Parathyroid adenoma (tissue), 2 donors: Measurements from ENCODE around the gene YWHAQ.

Experiments
- H2AFZ ChIP-seq: fragments of 300-600 bp; sonication (generic); one replicate; pipeline ENCODE4 v1.7.0; 2017; ENCODE audit warnings: antibody characterized with exemption, mild to moderate bottlenecking
- H3K27ac ChIP-seq: fragments of 300-600 bp; sonication (generic); one replicate; pipeline ENCODE4 v1.7.0; 2017
- H3K27me3 ChIP-seq: fragments of 300-600 bp; sonication (generic); one replicate; pipeline ENCODE4 v1.7.0; 2017; ENCODE audit warnings: low read length; ENCODE audit not compliant: control insufficient read depth, insufficient read depth
- H3K36me3 ChIP-seq: fragments of 300-600 bp; sonication (generic); one replicate; pipeline ENCODE4 v1.7.0; 2017; ENCODE audit warnings: low read length; ENCODE audit not compliant: control insufficient read depth, insufficient read depth
- H3K4me1 ChIP-seq: fragments of 300-600 bp; sonication (generic); one replicate; pipeline ENCODE4 v1.7.0; 2017; ENCODE audit warnings: control low read depth
- H3K4me2 ChIP-seq: fragments of 300-600 bp; sonication (generic); one replicate; pipeline ENCODE4 v1.7.0; 2017; ENCODE audit warnings: low read length
- H3K4me3 ChIP-seq: fragments of 300-600 bp; sonication (generic); one replicate; pipeline ENCODE4 v1.7.0; 2017; ENCODE audit warnings: low read depth, low read length
- H3K79me2 ChIP-seq: fragments of 300-600 bp; sonication (generic); one replicate; pipeline ENCODE4 v1.7.0; 2017; ENCODE audit warnings: control low read depth
- H3K9ac ChIP-seq: fragments of 300-600 bp; sonication (generic); one replicate; pipeline ENCODE4 v1.7.0; 2017; ENCODE audit warnings: mild to moderate bottlenecking
- H3K9me3 ChIP-seq: fragments of 300-600 bp; sonication (generic); one replicate; pipeline ENCODE4 v1.7.0; 2017; ENCODE audit warnings: low read length; ENCODE audit not compliant: control insufficient read depth
- TF ChIP-seq, protein P1 (sequence below): fragments of 300-600 bp; sonication (generic); IDR thresholded peaks from one replicate; pipeline ENCODE4 v1.7.0; 2017; ENCODE audit warnings: antibody characterized with exemption, mild to moderate bottlenecking
- donor health status: primary hyperparathyroidism.

Gene YWHAQ

GRCh38 chr2:9549420-9549819 lies 81.4 kb downstream of the YWHAQ start:
- Histone ChIP-seq H3K4me1 (peaks cover 16% of the 10 kb centered on the region), H3K79me2 (peaks cover 83% of the 10 kb centered on the region), H2AFZ (no peak overlapping the region), H3K27me3 (no peaks in the 10 kb centered on the region), H3K27ac (no peak overlapping the region), H3K4me2 (no peak overlapping the region), H3K9ac (no peak overlapping the region), H3K9me3 (no peaks in the 10 kb centered on the region), H3K4me3 (no peak overlapping the region), H3K36me3 (no peaks in the 10 kb centered on the region)
- TF ChIP-seq, protein P1, sequence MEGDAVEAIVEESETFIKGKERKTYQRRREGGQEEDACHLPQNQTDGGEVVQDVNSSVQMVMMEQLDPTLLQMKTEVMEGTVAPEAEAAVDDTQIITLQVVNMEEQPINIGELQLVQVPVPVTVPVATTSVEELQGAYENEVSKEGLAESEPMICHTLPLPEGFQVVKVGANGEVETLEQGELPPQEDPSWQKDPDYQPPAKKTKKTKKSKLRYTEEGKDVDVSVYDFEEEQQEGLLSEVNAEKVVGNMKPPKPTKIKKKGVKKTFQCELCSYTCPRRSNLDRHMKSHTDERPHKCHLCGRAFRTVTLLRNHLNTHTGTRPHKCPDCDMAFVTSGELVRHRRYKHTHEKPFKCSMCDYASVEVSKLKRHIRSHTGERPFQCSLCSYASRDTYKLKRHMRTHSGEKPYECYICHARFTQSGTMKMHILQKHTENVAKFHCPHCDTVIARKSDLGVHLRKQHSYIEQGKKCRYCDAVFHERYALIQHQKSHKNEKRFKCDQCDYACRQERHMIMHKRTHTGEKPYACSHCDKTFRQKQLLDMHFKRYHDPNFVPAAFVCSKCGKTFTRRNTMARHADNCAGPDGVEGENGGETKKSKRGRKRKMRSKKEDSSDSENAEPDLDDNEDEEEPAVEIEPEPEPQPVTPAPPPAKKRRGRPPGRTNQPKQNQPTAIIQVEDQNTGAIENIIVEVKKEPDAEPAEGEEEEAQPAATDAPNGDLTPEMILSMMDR = no peak

DNA sequence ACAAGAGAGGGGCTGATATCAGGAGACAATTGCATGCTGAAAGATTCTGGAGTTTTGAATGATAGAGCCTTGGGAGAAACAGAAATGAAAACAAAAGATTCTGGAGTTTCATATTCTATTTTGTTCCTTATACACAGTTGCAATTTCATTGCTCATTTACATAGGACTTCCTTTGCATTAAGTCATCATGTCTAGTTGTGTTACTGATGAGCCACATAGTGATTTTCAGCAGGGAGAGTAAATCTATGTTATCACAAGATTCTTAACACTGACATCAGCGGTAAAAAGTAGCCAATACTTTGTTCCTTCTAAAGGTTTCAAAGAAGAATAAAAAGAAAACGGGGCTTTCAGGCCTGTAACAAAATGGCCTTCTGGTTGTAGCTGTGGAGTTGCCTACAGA lies 82.3 kb downstream of the YWHAQ start:
- TF ChIP-seq, protein P1 = no peak
- Histone ChIP-seq H3K27me3 (no peaks in the 10 kb centered on the region), H3K4me1 (peaks cover 16% of the 10 kb centered on the region), H3K36me3 (no peaks in the 10 kb centered on the region), H3K9ac (no peak overlapping the region), H3K79me2 (peaks cover 85% of the 10 kb centered on the region), H3K4me2 (no peak overlapping the region), H3K9me3 (no peaks in the 10 kb centered on the region), H3K27ac (no peak overlapping the region), H2AFZ (no peak overlapping the region), H3K4me3 (no peak overlapping the region)

GRCh38 chr2:9547262-9547991 lies 83.4 kb downstream of the YWHAQ start:
- Histone ChIP-seq H3K27me3 (no peaks in the 10 kb centered on the region), H3K9ac (no peak overlapping the region), H3K9me3 (no peaks in the 10 kb centered on the region), H2AFZ (no peak overlapping the region), H3K4me3 (no peak overlapping the region), H3K4me1 (peaks cover 11% of the 10 kb centered on the region), H3K27ac (no peak overlapping the region), H3K79me2 (peaks cover 80% of the 10 kb centered on the region), H3K4me2 (no peak overlapping the region), H3K36me3 (no peaks in the 10 kb centered on the region)
- TF ChIP-seq, protein P1 = no peak

GRCh38 chr2:9545502-9545901 lies 85.3 kb downstream of the YWHAQ start:
- Histone ChIP-seq H3K27me3 (no peaks in the 10 kb centered on the region), H3K4me2 (no peak overlapping the region), H3K79me2 (peaks cover 76% of the 10 kb centered on the region), H3K36me3 (no peaks in the 10 kb centered on the region), H3K9ac (no peak overlapping the region), H3K4me1 (peaks cover 8% of the 10 kb centered on the region), H3K4me3 (no peak overlapping the region), H2AFZ (no peak overlapping the region), H3K9me3 (no peaks in the 10 kb centered on the region), H3K27ac (no peak overlapping the region)
- TF ChIP-seq, protein P1 = no peak

- Histone ChIP-seq H3K36me3 (no peaks in the 10 kb centered on the region), H2AFZ (no peak overlapping the region), H3K4me1 (peaks cover 8% of the 10 kb centered on the region), H3K9me3 (no peaks in the 10 kb centered on the region), H3K79me2 (peaks cover 59% of the 10 kb centered on the region), H3K27ac (no peak overlapping the region), H3K4me3 (no peak overlapping the region), H3K27me3 (no peaks in the 10 kb centered on the region), H3K4me2 (no peak overlapping the region), H3K9ac (no peak overlapping the region)
- TF ChIP-seq, protein P1 = no peak
Measured at GRCh38 chr2:9543557-9543956, 87.2 kb downstream of the YWHAQ start.
